T1000 (cell line): Measurements from ENCODE around the gene TNK1.
"Not testable (repeated sequence)": the region's sequence is repeated elsewhere in the genome, so short reads cannot be mapped to it uniquely, and the experiment has no call there.

ENCODE experiments used
- DNase-seq: peaks from one replicate; lab custom pipeline; 2025; ENCODE audit warnings: mixed read lengths; lab: John Stamatoyannopoulos, UW

Gene TNK1

DNA sequence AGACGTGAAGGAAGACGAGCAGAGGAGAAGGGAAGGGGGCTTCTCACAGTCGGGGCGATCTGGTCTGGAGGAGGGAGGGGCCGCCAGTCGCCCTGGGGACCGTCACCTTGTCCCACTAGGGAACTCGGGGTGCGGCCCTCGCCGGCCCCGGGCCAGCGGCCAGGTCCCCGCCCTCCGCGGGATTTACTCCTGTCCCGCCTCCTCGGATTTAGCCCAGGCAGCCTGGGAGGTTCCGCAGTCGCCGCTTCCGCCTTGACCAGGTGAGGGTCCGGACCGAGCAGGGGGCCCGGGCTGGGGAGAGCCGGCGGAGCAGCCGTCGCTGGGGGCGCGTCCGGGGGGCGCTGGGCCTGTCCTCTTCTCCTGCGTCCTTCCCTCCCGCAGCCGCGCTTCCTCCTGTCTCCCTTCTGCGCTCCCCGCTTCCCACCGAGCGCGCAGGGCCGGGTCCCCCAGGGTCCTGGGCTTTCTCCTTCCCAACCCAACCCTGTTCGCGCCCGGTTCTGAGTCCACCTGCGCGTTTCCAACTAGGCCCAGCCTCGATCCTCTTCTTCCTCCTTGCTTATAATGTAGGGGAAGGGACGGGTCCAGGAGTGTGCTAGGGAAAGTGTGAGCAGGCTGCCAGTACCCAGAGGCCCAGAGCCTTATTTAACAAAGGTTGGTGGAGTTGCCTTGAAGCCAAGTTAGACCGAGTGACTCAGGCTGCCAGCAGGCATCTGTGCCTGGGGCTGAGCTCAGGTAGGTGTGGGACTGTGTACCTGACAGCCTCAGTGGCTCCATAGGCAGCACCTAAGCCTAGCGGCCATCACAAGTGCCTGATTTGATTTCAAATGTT, at the start of gene TNK1:
TSS of gene TNK1 (plus strand) at position 235 of the 829 bp plus-strand sequence. CDS start 1,838 bp downstream, outside the sequence.
- no peak for DNase-seq

DNA sequence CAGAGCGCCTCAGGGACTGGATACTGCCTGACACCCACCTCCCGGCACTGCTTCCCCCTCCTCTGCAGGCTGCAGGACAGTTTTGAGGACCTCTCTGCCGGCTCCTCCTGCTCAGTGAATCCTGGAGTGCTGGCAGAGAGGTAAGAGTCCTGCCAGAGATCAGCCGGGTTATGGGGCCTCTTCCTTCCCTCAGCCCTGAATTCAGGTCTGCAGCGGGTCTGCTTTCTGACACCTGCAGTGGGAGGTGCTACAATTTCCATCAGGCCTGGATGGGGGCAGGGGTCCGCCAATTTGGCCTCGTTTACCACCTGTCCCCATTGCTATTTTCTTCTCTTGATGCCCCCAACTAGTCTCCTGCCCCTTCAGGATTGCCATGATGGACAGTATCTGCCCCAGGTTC, 48.8 kb upstream of the TNK1 start:
- no peak for DNase-seq

- not testable (repeated sequence) for DNase-seq
Measured at GRCh38 chr17:7332600-7333069, 48.3 kb upstream of the TNK1 start.

GRCh38 chr17:7334938-7335538, 45.9 kb upstream of the TNK1 start:
- no peak for DNase-seq

DNA sequence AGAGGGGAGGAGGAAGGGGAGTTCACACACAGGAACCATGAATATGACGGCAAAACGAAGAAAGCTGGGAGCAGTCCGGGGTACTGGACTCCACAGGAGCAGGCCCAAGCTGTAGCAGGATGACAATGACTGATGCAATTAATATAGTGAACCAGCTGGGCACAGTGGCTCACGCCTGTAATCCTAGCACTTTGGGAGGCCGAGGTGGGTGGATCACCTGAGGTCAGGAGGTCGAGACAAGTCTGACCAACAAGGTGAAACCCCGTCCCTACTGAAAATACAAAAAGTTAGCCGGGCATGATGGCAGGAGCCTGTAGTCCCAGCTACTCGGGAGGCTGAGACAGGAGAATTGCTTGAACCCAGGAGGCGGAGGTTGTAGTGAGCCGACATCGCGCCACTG, 45.1 kb upstream of the TNK1 start:
- not testable (repeated sequence) for DNase-seq

GRCh38 chr17:7336240-7337175, 44.4 kb upstream of the TNK1 start, which contains the start of gene ACAP1:
Gene ACAP1, plus strand, starts transcription at chr17:7336529. Its CDS starts 206 bp downstream, at chr17:7336735.
- DNase-seq: no peak

DNA sequence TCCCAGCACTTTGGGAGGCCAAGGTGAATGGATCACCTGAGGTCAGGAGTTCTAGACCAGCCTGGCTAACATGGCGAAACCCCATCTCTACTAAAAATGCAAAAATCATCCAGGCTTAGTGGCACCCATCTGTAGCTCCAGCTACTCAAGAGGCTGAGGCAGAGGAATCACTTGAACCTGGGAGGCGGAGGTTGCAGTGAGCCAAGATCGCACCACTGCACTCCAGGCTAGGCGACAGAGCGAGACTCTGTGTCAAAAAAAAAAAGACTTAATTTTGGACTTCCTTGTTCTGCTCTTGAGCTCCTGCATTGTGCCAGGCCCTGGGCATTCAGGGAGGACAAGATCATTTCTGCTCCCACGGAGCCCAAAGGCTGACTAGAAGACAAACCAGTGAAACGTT, 43.3 kb upstream of the TNK1 start:
- not testable (repeated sequence) for DNase-seq

- DNase-seq: no peak
Measured at GRCh38 chr17:7340179-7340578, 40.7 kb upstream of the TNK1 start.

DNA sequence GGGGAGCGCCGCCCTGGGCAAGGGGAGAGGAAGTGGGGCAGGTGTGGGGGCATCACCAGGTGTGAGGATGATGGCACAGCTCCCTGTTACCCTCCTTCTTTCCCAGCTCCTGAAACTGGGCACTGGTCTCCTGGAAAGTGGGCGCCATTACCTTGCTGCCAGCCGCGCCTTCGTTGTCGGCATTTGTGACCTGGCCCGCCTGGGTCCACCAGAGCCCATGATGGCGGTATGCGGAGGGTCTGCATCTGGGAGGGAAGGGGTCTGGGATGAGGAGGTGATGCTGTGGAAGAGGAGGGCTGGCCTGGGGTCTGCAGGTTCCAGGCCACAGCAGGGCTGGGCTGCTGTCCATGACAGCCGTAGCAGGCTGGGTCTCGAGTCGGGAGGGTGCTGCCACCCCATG, 39.0 kb upstream of the TNK1 start:
- no peak for DNase-seq

DNA sequence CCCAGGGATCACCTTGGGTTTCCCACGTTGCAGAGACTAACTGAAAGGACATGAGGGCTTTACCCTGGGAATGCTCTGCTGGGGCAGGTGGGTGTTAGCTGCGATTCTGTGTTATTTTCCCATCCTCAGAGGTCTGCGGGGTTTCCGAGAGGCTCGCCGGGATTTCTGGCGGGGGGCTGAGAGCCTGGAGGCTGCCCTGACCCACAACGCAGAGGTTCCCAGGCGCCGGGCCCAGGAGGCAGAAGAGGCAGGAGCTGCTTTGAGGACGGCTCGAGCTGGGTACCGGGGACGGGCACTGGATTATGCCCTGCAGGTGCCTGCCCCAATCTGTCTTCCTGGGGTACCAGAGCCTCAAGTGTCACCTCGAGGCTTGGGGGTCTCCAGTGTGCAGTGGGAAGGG, 37.6 kb upstream of the TNK1 start:
- no peak for DNase-seq

GRCh38 chr17:7346761-7347614, 33.9 kb upstream of the TNK1 start:
- no peak for DNase-seq

DNA sequence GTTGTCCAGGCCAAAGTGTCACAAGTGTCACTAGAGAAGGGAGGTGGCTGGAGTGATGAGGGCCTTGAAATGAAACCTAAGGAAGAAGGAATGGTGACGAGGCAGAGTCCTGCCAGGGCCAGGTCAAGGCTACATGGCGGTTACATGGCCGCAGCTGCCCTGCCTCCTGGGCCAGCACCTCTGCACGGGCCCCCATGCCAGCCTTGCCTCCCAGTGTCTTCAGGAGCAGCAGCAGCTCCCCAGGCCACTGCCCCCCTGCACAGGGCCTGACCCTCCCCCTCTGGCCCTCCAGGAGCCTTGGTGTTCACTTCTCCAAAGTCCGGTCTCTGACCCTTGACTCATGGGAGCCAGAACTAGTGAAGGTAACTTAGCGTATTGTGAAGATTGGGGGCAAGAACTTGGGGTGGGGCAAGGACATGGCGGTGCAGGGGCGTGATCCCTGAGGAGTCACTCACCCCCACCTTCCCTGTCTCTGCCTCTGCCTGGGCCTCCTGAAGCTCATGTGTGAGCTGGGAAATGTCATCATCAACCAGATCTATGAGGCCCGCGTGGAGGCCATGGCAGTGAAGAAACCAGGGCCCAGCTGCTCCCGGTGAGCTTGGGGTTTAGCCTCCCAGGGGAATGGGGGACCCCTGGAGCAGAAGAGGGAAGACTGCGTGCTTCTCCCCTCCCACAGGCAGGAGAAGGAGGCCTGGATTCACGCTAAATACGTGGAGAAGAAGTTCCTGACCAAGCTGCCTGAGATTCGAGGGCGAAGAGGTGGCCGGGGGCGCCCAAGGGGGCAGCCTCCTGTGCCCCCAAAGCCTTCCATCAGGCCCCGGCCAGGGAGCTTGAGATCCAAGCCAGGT, 33.0 kb upstream of the TNK1 start:
- DNase-seq: no peak

GRCh38 chr17:7348478-7349242, 32.2 kb upstream of the TNK1 start:
- DNase-seq: no peak

DNA sequence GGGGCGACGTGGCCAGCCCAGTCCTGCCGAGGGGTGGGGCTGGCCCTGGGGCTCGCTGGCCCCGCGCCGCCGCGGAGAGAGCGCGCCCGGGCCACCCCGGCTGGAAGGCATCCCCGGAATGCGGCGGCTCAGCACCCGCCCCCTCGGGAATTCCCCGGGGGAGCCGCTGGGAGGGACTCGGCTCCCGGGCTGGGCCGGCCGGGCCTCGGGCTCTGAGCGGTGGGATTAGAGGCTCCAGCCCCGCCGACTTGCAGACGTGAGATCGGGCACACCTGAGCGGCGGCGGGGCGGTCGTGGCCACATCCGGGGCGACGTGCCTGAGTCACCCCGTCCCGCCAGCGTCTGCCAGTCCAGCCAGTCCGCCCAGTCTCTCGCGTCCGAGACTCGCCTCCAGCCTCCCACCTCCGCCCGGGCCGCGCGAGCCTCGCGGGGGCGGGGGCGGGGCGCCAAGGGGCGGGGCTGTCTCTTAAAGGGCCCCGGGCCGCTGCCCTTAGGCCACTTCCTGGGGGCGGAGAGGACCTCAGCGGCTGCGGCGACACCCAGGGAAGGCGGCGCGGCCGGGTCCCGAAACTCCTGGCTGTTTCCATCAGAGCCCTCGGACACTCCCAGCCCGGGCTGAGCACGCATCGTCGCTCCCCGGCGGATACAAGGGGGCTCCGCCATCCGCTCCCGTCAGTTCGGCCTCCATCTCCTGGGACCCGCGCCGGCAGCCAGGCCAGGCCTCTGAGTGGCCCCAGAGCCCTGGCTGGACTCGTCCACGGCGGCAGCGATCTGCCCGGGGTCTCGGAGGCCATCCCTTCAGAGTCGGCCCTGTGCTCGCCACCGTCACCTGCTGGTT, 29.0 kb upstream of the TNK1 start, which contains the start of gene KCTD11:
TSS of gene KCTD11 (plus strand) at position 498 of the 838 bp plus-strand sequence.
- peak; percentile 99 for DNase-seq

DNA sequence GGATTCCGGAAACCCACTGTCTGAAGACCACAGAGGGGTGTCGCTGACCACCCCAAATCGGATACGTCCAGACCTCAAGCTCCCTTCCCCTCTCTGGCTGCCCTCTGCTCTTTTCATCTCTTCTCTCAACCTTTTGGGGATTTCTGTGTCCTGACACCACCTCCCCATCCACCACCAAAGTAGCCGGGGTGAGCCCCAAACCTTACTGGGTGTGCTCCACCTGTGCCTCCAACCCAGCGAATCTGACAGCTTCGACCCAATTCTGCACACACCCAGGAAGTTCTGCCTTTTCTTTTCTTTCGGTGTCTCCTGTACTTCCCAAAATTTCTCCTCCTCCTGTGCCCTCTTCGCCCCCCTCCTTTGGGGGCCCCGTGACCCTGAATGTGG, 28.4 kb upstream of the TNK1 start:
- no peak for DNase-seq

- DNase-seq: no peak
Measured at GRCh38 chr17:7352910-7353635, 27.8 kb upstream of the TNK1 start.

- peak; percentile 41 for DNase-seq
Measured at GRCh38 chr17:7354262-7354843, 26.5 kb upstream of the TNK1 start.
